GM23338 (cell line): ENCODE measurements around the gene SEPTIN8.
"Not testable (repeated sequence)": the region's sequence is repeated elsewhere in the genome, so short reads cannot be mapped to it uniquely, and the experiment has no call there.

Experiments used
- REST ChIP-seq: IDR thresholded peaks from one replicate; pipeline ENCODE4 v1.6.1; 2018; ENCODE audit warnings: antibody characterized with exemption; ENCODE audit not compliant: unreplicated experiment
- TF ChIP-seq, protein P1 (sequence below), 2 experiments: fragments of 200-600 bp in 1 of 2; sonication (generic) in 1 of 2; conservative IDR thresholded peaks; 2 replicates each; pipeline versions ENCODE4 v1.5.1 to v1.6.1; 2016 to 2017; ENCODE audit warnings: antibody characterized with exemption in 2 of 2, low read depth in 2 of 2, mild to moderate bottlenecking in 2 of 2, moderate library complexity in 1 of 2

- TF ChIP-seq REST = not testable (repeated sequence)
- TF ChIP-seq, protein P1, sequence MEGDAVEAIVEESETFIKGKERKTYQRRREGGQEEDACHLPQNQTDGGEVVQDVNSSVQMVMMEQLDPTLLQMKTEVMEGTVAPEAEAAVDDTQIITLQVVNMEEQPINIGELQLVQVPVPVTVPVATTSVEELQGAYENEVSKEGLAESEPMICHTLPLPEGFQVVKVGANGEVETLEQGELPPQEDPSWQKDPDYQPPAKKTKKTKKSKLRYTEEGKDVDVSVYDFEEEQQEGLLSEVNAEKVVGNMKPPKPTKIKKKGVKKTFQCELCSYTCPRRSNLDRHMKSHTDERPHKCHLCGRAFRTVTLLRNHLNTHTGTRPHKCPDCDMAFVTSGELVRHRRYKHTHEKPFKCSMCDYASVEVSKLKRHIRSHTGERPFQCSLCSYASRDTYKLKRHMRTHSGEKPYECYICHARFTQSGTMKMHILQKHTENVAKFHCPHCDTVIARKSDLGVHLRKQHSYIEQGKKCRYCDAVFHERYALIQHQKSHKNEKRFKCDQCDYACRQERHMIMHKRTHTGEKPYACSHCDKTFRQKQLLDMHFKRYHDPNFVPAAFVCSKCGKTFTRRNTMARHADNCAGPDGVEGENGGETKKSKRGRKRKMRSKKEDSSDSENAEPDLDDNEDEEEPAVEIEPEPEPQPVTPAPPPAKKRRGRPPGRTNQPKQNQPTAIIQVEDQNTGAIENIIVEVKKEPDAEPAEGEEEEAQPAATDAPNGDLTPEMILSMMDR (conservative IDR thresholded peaks at IDR 0.05; ENCODE audit: low read depth in 2 of 2) = not testable (repeated sequence)
These were observed 28.8 kb upstream of the SEPTIN8 start for GRCh38 chr5:132805872-132806271.
